Activated CD8-positive, alpha-beta memory T cell treated with anti-CD3 and anti-CD28 coated beads, Interleukin-2, amount 10 ng/mL, durations not matched to agents 7 days and 5 days (primary cell): ENCODE results near the gene VTN. TPM values are rescaled to one million over a fixed set of nuclear protein-coding genes. Genes with fewer than 3 reads are reported as not detected.

Experiments used
- ATAC-seq: fragments of 150-1000 bp; cut with Tn5 transposase; one replicate; pipeline ENCODE4 v1.10.0; 2021; ENCODE audit warnings: moderate library complexity
- CTCF ChIA-PET: fragments of 350-600 bp; sonication (Branson Sonifier 250); formaldehyde crosslinking; loops from one replicate; lab custom pipeline; 2021; ENCODE audit warnings: antibody characterized with exemption; lab: Charles Lee
- DNase-seq: peaks from one replicate; pipeline ENCODE4 v3.0.0-alpha.2; 2020
- H3K27ac Mint-ChIP-seq: one replicate; pipeline ENCODE4 v1.8.0; 2021; ENCODE audit warnings: mild to moderate bottlenecking, mixed read lengths
- H3K27me3 Mint-ChIP-seq: one replicate; pipeline ENCODE4 v1.8.0; 2021; ENCODE audit warnings: mixed read lengths
- H3K36me3 Mint-ChIP-seq: one replicate; pipeline ENCODE4 v1.8.0; 2021; ENCODE audit warnings: mild to moderate bottlenecking, mixed read lengths
- H3K4me1 Mint-ChIP-seq: one replicate; pipeline ENCODE4 v1.8.0; 2021; ENCODE audit warnings: mixed read lengths
- H3K4me3 Mint-ChIP-seq: one replicate; pipeline ENCODE4 v1.8.0; 2021; ENCODE audit warnings: mild to moderate bottlenecking, moderate library complexity, mixed read lengths
- H3K9me3 Mint-ChIP-seq: one replicate; pipeline ENCODE4 v1.8.0; 2022; ENCODE audit warnings: low read depth, mixed read lengths
- total RNA-seq, 2 experiments: library from RNA; stranded (reverse); gene quantifications; one replicate each; pipeline ENCODE4 v1.2.3, GENCODE V29; 2021

VTN gene
- total RNA-seq, 2 experiments from 2014 or later = 0.18 to 0.26 TPM

- Mint-ChIP-seq H3K4me3 (no peak overlapping the region), H3K36me3 (peaks cover 23% of the 10 kb centered on the region), H3K27me3 (no peaks in the 10 kb centered on the region), H3K9me3 (no peaks in the 10 kb centered on the region), H3K4me1 (peaks cover 2% of the 10 kb centered on the region), H3K27ac (no peak overlapping the region)
- ATAC-seq (no peak), DNase-seq (no peak)
- CTCF ChIA-PET = no interaction called here
Measured at GRCh38 chr17:28390563-28390962, 20.5 kb upstream of the VTN start.

GRCh38 chr17:28390141-28390540 lies 20.0 kb upstream of the VTN start:
- CTCF ChIA-PET = no interaction called here
- no peaks in the 10 kb centered on the region for H3K9me3 Mint-ChIP-seq
- no peak overlapping the region for H3K27ac Mint-ChIP-seq
- H3K27me3 Mint-ChIP-seq = no peaks in the 10 kb centered on the region
- H3K4me1 Mint-ChIP-seq = peaks cover 6% of the 10 kb centered on the region
- H3K4me3 Mint-ChIP-seq = no peak overlapping the region
- no peak for DNase-seq
- ATAC-seq = no peak
- H3K36me3 Mint-ChIP-seq = peaks cover 23% of the 10 kb centered on the region

GRCh38 chr17:28388106-28388505 lies 18.0 kb upstream of the VTN start:
- H3K27me3 Mint-ChIP-seq = no peaks in the 10 kb centered on the region
- peaks cover 18% of the 10 kb centered on the region for H3K36me3 Mint-ChIP-seq
- no peak overlapping the region for H3K4me3 Mint-ChIP-seq
- CTCF ChIA-PET = no interaction called here
- no peak overlapping the region for H3K27ac Mint-ChIP-seq
- H3K4me1 Mint-ChIP-seq = peaks cover 15% of the 10 kb centered on the region
- H3K9me3 Mint-ChIP-seq = no peaks in the 10 kb centered on the region
- DNase-seq (no peak), ATAC-seq (no peak)

- H3K4me3 Mint-ChIP-seq = no peak overlapping the region
- H3K27me3 Mint-ChIP-seq = no peaks in the 10 kb centered on the region
- no peaks in the 10 kb centered on the region for H3K9me3 Mint-ChIP-seq
- ATAC-seq (no peak), DNase-seq (no peak)
- H3K27ac Mint-ChIP-seq = no peak overlapping the region
- peaks cover 22% of the 10 kb centered on the region for H3K36me3 Mint-ChIP-seq
- CTCF ChIA-PET = interaction anchor here (0.7 to 3.0 kb wide), 2 partner anchors 15 to 30 kb away, joined by 3 to 17 read pairs; partner anchors contain the start of gene SARM1
- peaks cover 15% of the 10 kb centered on the region for H3K4me1 Mint-ChIP-seq
Measured at GRCh38 chr17:28386391-28386790, 16.3 kb upstream of the VTN start.

- Mint-ChIP-seq H3K9me3 (no peaks in the 10 kb centered on the region), H3K36me3 (peaks cover 16% of the 10 kb centered on the region), H3K27me3 (no peaks in the 10 kb centered on the region), H3K4me1 (peaks cover 19% of the 10 kb centered on the region), H3K4me3 (peak overlapping the region; percentile 87), H3K27ac (peak overlapping the region; percentile 54)
- ATAC-seq (no peak), DNase-seq (peak; percentile 46)
- CTCF ChIA-PET = interaction anchor here (1.6 to 3.0 kb wide), 3 partner anchors 12 to 31 kb away, joined by 4 to 17 read pairs (median 7); no protein-coding TSS in a partner anchor
Measured at GRCh38 chr17:28385406-28385805, 15.3 kb upstream of the VTN start.

- H3K27me3 Mint-ChIP-seq = no peaks in the 10 kb centered on the region
- no peaks in the 10 kb centered on the region for H3K9me3 Mint-ChIP-seq
- ATAC-seq (peak; percentile 29), DNase-seq (no peak)
- peaks cover 15% of the 10 kb centered on the region for H3K36me3 Mint-ChIP-seq
- peaks cover 22% of the 10 kb centered on the region for H3K4me1 Mint-ChIP-seq
- H3K4me3 Mint-ChIP-seq = peak overlapping the region; percentile 87
- CTCF ChIA-PET = interaction anchor here (0.7 to 3.0 kb wide), 6 partner anchors 12 to 166 kb away, joined by 3 to 17 read pairs (median 4); partner anchors contain the start of gene SLC46A1
- peak overlapping the region; percentile 77 for H3K27ac Mint-ChIP-seq
Measured at GRCh38 chr17:28385037-28385400, 14.9 kb upstream of the VTN start.

- Mint-ChIP-seq H3K4me3 (peak overlapping the region; percentile 87), H3K9me3 (no peaks in the 10 kb centered on the region), H3K4me1 (peaks cover 22% of the 10 kb centered on the region), H3K27ac (peak overlapping the region; percentile 77), H3K36me3 (peaks cover 12% of the 10 kb centered on the region), H3K27me3 (no peaks in the 10 kb centered on the region)
- CTCF ChIA-PET = interaction anchor here (0.7 to 3.0 kb wide), 9 partner anchors 11 to 166 kb away, joined by 3 to 17 read pairs (median 3); partner anchors contain the start of genes IFT20, SLC46A1 and TNFAIP1
- peak; percentile 88 for DNase-seq
- peak; percentile 97 for ATAC-seq
Measured at GRCh38 chr17:28384281-28385036, 14.4 kb upstream of the VTN start.

GRCh38 chr17:28381141-28381825 lies 11.2 kb upstream of the VTN start:
- CTCF ChIA-PET = interaction anchor here (0.8 to 2.2 kb wide), 3 partner anchors 36 to 170 kb away, joined by 3 to 9 read pairs (median 3); no protein-coding TSS in a partner anchor
- no peak overlapping the region for H3K27ac Mint-ChIP-seq
- H3K27me3 Mint-ChIP-seq = no peaks in the 10 kb centered on the region
- DNase-seq = peak; percentile 54
- H3K4me1 Mint-ChIP-seq = peaks cover 26% of the 10 kb centered on the region
- ATAC-seq = no peak
- peaks cover 8% of the 10 kb centered on the region for H3K36me3 Mint-ChIP-seq
- H3K4me3 Mint-ChIP-seq = no peak overlapping the region
- no peaks in the 10 kb centered on the region for H3K9me3 Mint-ChIP-seq

GRCh38 chr17:28379814-28380801 lies 10.0 kb upstream of the VTN start:
- ATAC-seq = no peak
- H3K27me3 Mint-ChIP-seq = no peaks in the 10 kb centered on the region

GRCh38 chr17:28372945-28373274 lies 2.8 kb upstream of the VTN start:
- ATAC-seq (no peak), DNase-seq (no peak)
- H3K9me3 Mint-ChIP-seq = no peaks in the 10 kb centered on the region
- H3K4me3 Mint-ChIP-seq = peak overlapping the region; percentile 75
- no peaks in the 10 kb centered on the region for H3K36me3 Mint-ChIP-seq
- H3K27ac Mint-ChIP-seq = no peak overlapping the region
- H3K27me3 Mint-ChIP-seq = no peaks in the 10 kb centered on the region
- CTCF ChIA-PET = interaction anchor here (1.2 to 2.3 kb wide), 3 partner anchors 11 to 44 kb away, joined by 3 to 7 read pairs (median 7); partner anchors contain the start of genes IFT20 and TNFAIP1
- H3K4me1 Mint-ChIP-seq = peaks cover 21% of the 10 kb centered on the region

More at GRCh38 chr17:28379814-28380801, 10.0 kb upstream of the VTN start:
- Mint-ChIP-seq H3K4me1 (peaks cover 20% of the 10 kb centered on the region), H3K27ac (no peak overlapping the region), H3K36me3 (peaks cover 8% of the 10 kb centered on the region), H3K4me3 (no peak overlapping the region), H3K9me3 (no peaks in the 10 kb centered on the region)
- DNase-seq = no peak
- CTCF ChIA-PET = interaction anchor here (0.7 to 1.3 kb wide), 4 partner anchors 16 to 810 kb away, joined by 3 to 4 read pairs (median 3); partner anchors contain the start of gene SEBOX

- H3K9me3 Mint-ChIP-seq = no peaks in the 10 kb centered on the region
- H3K4me3 Mint-ChIP-seq = peak overlapping the region; percentile 75
- no peak overlapping the region for H3K27ac Mint-ChIP-seq
- H3K27me3 Mint-ChIP-seq = no peaks in the 10 kb centered on the region
- no peaks in the 10 kb centered on the region for H3K36me3 Mint-ChIP-seq
- DNase-seq (peak; percentile 46), ATAC-seq (peak; percentile 5)
- H3K4me1 Mint-ChIP-seq = peaks cover 20% of the 10 kb centered on the region
- CTCF ChIA-PET = interaction anchor here (1.1 to 2.3 kb wide), 3 partner anchors 12 to 45 kb away, joined by 3 to 7 read pairs (median 6); partner anchors contain the start of genes IFT20 and TNFAIP1
Measured at GRCh38 chr17:28372203-28372944, 2.3 kb upstream of the VTN start.
